HCT116 (cell line): Measurements from ENCODE around the gene LIPG. TPM values are rescaled to one million over a fixed set of nuclear protein-coding genes. Genes with fewer than 3 reads are reported as not detected.
"Not testable (repeated sequence)": the region's sequence is repeated elsewhere in the genome, so short reads cannot be mapped to it uniquely, and the experiment has no call there.

Experiments
- ATAC-seq: fragments of 200-7000 bp; cut with Tn5 transposase; 2 replicates; pipeline ENCODE4 v1.9.1; 2020; ENCODE audit warnings: mild to moderate bottlenecking, moderate library complexity
- BruUV-seq: library from RNA; stranded (reverse); fragments of 400-500 nt; replicated peaks from 2 replicates; lab custom pipeline; 2021; lab: Mats Ljungman, UMichigan
- CTCF ChIA-PET: fragments of 300-600 bp; sonication (Branson Sonifier 250); formaldehyde crosslinking; loops from one replicate; lab custom pipeline; 2021; ENCODE audit warnings: antibody characterized with exemption; lab: Charles Lee
- POLR2A ChIA-PET: fragments of 300-600, 350-600 bp; sonication (Branson Sonifier 250); formaldehyde crosslinking; loops from one replicate; lab custom pipeline; 2021; ENCODE audit warnings: antibody characterized with exemption; lab: Charles Lee
- RAD21 ChIA-PET, 2 experiments: fragments of 300-600 bp; sonication (Branson Sonifier 250); formaldehyde crosslinking; loops; one replicate each; lab custom pipeline; 2023; ENCODE audit warnings: low total read pairs in 2 of 2; ENCODE audit not compliant: uncharacterized antibody in 2 of 2, unreplicated experiment in 2 of 2, low non-redundant PET in 1 of 2; lab: Charles Lee
- DNase-seq: peaks from one replicate; pipeline ENCODE4 v3.0.0-alpha.2; 2010; ENCODE audit warnings: low read depth, low spot score
- H2AFZ ChIP-seq: fragments of 200-600 bp; shearing (Covaris generic), sonication (generic); 2 replicates; pipeline ENCODE4 v1.6.1; 2017; ENCODE audit warnings: low read depth, mixed run types, mixed read lengths, antibody characterized with exemption, low read length; ENCODE audit not compliant: poor library complexity, severe bottlenecking
- H3K27ac ChIP-seq: 2 replicates; pipeline ENCODE4 v1.5.1; 2012; ENCODE audit warnings: low read depth, low read length
- H3K27me3 ChIP-seq: fragments of 200-600 bp; sonication (generic); 2 replicates; pipeline ENCODE4 v1.6.1; 2016; ENCODE audit warnings: mixed run types, low read length, mixed read lengths; ENCODE audit not compliant: insufficient read depth
- H3K36me3 ChIP-seq, 2 experiments: fragments of 200-500 bp in 1 of 2; fragments of 200-600 bp in 1 of 2; sonication (Bioruptor generic) in 1 of 2; sonication (generic) in 1 of 2; 2 replicates each; pipeline versions ENCODE4 v1.5.1 to v1.6.1; 2014 to 2016; ENCODE audit warnings: low read length in 2 of 2, inconsistent platforms in 1 of 2, mixed read lengths in 1 of 2, mixed run types in 1 of 2; ENCODE audit not compliant: insufficient read depth in 2 of 2, control insufficient read depth in 1 of 2
- H3K4me1 ChIP-seq, 2 experiments: fragments of 200-600 bp in 1 of 2; sonication (generic) in 1 of 2; 2 replicates each; pipeline versions ENCODE4 v1.5.1 to v1.6.1; 2012 to 2017; ENCODE audit warnings: low read length in 2 of 2, inconsistent platforms in 1 of 2, mild to moderate bottlenecking in 1 of 2, mixed read lengths in 1 of 2, mixed run types in 1 of 2, moderate library complexity in 1 of 2; ENCODE audit not compliant: insufficient read depth in 2 of 2, control insufficient read depth in 1 of 2
- H3K4me2 ChIP-seq: fragments of 200-600 bp; sonication (generic); 2 replicates; pipeline ENCODE4 v1.6.1; 2017; ENCODE audit warnings: mixed run types, low read length, mixed read lengths
- H3K4me3 ChIP-seq, 2 experiments: fragments of 200-600 bp in 1 of 2; sonication (generic) in 1 of 2; replicated peaks in 1 of 2; 2 replicates each; pipeline ENCODE4 v1.5.1; 2011 to 2016; ENCODE audit warnings: low read length in 2 of 2, control low read depth in 1 of 2, low read depth in 1 of 2, mild to moderate bottlenecking in 1 of 2, mixed read lengths in 1 of 2, mixed run types in 1 of 2
- H3K79me2 ChIP-seq: fragments of 200-600 bp; sonication (generic); 2 replicates; pipeline ENCODE4 v1.6.1; 2017; ENCODE audit warnings: mild to moderate bottlenecking, mixed run types, low read length, moderate library complexity, mixed read lengths; ENCODE audit not compliant: insufficient read depth
- H3K9ac ChIP-seq: fragments of 200-600 bp; sonication (generic); 2 replicates; pipeline ENCODE4 v1.6.1; 2016; ENCODE audit warnings: low read length, mixed read lengths
- H3K9me2 ChIP-seq: fragments of 200-600 bp; sonication (generic), shearing (Covaris generic); 2 replicates; pipeline ENCODE4 v1.6.1; 2017; ENCODE audit warnings: mixed run types, mild to moderate bottlenecking, moderate library complexity; ENCODE audit not compliant: insufficient read depth
- H3K9me3 ChIP-seq, 2 experiments: fragments of 200-500 bp in 1 of 2; fragments of 200-600 bp in 1 of 2; sonication (Bioruptor generic) in 1 of 2; sonication (generic) in 1 of 2; 2 replicates each; pipeline ENCODE4 v1.6.1; 2014 to 2017; ENCODE audit warnings: low read length in 2 of 2, mixed read lengths in 2 of 2, inconsistent platforms in 1 of 2, low read depth in 1 of 2, mild to moderate bottlenecking in 1 of 2, mixed run types in 1 of 2, moderate library complexity in 1 of 2; ENCODE audit not compliant: control insufficient read depth in 1 of 2, insufficient read depth in 1 of 2
- H4K20me1 ChIP-seq: fragments of 200-600 bp; sonication (generic), shearing (Covaris generic); 2 replicates; pipeline ENCODE4 v1.6.1; 2017; ENCODE audit warnings: mixed run types, mild to moderate bottlenecking, moderate library complexity; ENCODE audit not compliant: insufficient read depth
- CTCF ChIP-seq, 3 experiments: fragments of 200-600 bp in 1 of 3; sonication (generic) in 1 of 3; IDR thresholded peaks in 2 of 3; conservative IDR thresholded peaks in 1 of 3; 2 replicates each; pipeline ENCODE4 v1.5.1; 2012 to 2017; ENCODE audit warnings: low read depth in 2 of 3, low read length in 2 of 3, antibody characterized with exemption in 1 of 3, borderline replicate concordance in 1 of 3, control low read depth in 1 of 3, mild to moderate bottlenecking in 1 of 3, mixed read lengths in 1 of 3, mixed run types in 1 of 3, moderate library complexity in 1 of 3; ENCODE audit not compliant: insufficient read depth in 1 of 3
- EZH2 ChIP-seq: fragments of 200-600 bp; sonication (generic); IDR thresholded peaks from 2 replicates; pipeline ENCODE4 v1.6.1; 2017; ENCODE audit warnings: antibody characterized with exemption, mixed run types
- JUND ChIP-seq: IDR thresholded peaks from 2 replicates; pipeline ENCODE4 v1.6.1; 2012
- YY1 ChIP-seq: IDR thresholded peaks from 2 replicates; pipeline ENCODE4 v1.6.1; 2011; ENCODE audit warnings: low read length, low read depth, moderate library complexity, mild to moderate bottlenecking; ENCODE audit not compliant: insufficient replicate concordance; ENCODE audit errors: extremely low read depth
- intact Hi-C: fragments of 100-400 bp; cut with micrococcal nuclease; formaldehyde crosslinking; loops from 2 replicates; pipeline ENCODE4 v1.10.0; 2022
- total RNA-seq: library from RNA; stranded (reverse); gene quantifications from one replicate; pipeline ENCODE4 v1.2.1, GENCODE V29; 2021; ENCODE audit not compliant: unreplicated experiment

The LIPG gene
- total RNA-seq, 1 experiment from 2014 or later: 2.6 TPM

- BruUV-seq, POLR2A ChIA-PET, H3K27me3 ChIP-seq, H4K20me1 ChIP-seq, H3K79me2 ChIP-seq, intact Hi-C loops, DNase-seq, H2AFZ ChIP-seq, H3K9me3 ChIP-seq, H3K36me3 ChIP-seq, H3K9me2 ChIP-seq, RAD21 ChIA-PET, H3K9ac ChIP-seq, H3K27ac ChIP-seq, H3K4me1 ChIP-seq, H3K4me2 ChIP-seq, ATAC-seq, CTCF ChIA-PET, H3K4me3 ChIP-seq: not testable (repeated sequence)
Observed at GRCh38 chr18:49579583-49579982, 17.7 kb downstream of the LIPG start.

- POLR2A ChIA-PET: no interaction called here
- Histone ChIP-seq H3K9me3 (no peaks in the 10 kb centered on the region), H3K79me2 (no peaks in the 10 kb centered on the region), H3K36me3 (no peaks in the 10 kb centered on the region), H3K27ac (no peak overlapping the region), H3K9me2 (no peaks in the 10 kb centered on the region), H3K4me2 (no peak overlapping the region), H3K4me3 (no peak overlapping the region), H3K9ac (no peak overlapping the region), H3K4me1 (no peaks in the 10 kb centered on the region), H2AFZ (no peak overlapping the region), H3K27me3 (no peaks in the 10 kb centered on the region), H4K20me1 (no peaks in the 10 kb centered on the region)
- ATAC-seq: no peak
- DNase-seq: no peak
- BruUV-seq: no TSS peak
- intact Hi-C loops: no loop called here
- CTCF ChIA-PET: no interaction called here
- RAD21 ChIA-PET: no interaction called here
- TF ChIP-seq YY1: no peak
- TF ChIP-seq JUND: no peak
- no peak for TF ChIP-seq EZH2
- no peak for TF ChIP-seq CTCF (IDR thresholded peaks at IDR 0.05 in 2 of 3, conservative IDR thresholded peaks at IDR 0.05 in 1 of 3; ENCODE audit: borderline replicate concordance in 1 of 3, insufficient read depth in 1 of 3, low read depth in 2 of 3, low read length in 2 of 3)
Observed at GRCh38 chr18:49580279-49580678, 18.4 kb downstream of the LIPG start.
